Breast epithelium (tissue), 4 donors: ENCODE data around the gene CDK4. TPM values are rescaled to one million over a fixed set of nuclear protein-coding genes. Genes with fewer than 3 reads are reported as not detected.

Source experiments
- DNase-seq, 2 donors: peaks; one replicate each; pipeline ENCODE4 v3.0.0-alpha.2; 2019; ENCODE audit warnings: low spot score in 2 of 2
- H3K27ac ChIP-seq, 2 donors: fragments of 200-600 bp; sonication (generic) in 1 of 2; one replicate each; pipeline ENCODE4 v1.5.1; 2016 to 2019; ENCODE audit warnings: mild to moderate bottlenecking in 1 of 2
- H3K27me3 ChIP-seq, 2 donors: fragments of 200-600 bp; sonication (generic) in 1 of 2; one replicate each; pipeline versions ENCODE4 v1.5.1 to v1.6.0; 2017 to 2019; ENCODE audit warnings: control low read depth in 1 of 2, mild to moderate bottlenecking in 1 of 2
- H3K36me3 ChIP-seq: fragments of 200-600 bp; one replicate; pipeline ENCODE4 v1.5.1; 2019
- H3K4me1 ChIP-seq, 2 donors: fragments of 200-600 bp; sonication (generic); one replicate each; pipeline ENCODE4 v1.5.1; 2016 to 2019; ENCODE audit warnings: control low read depth in 1 of 2
- H3K4me3 ChIP-seq, 3 donors: fragments of 200-600 bp; sonication (generic); 1 replicate in 2 of 3; 2 replicates in 1 of 3; pipeline ENCODE4 v1.5.1; 2016 to 2019; ENCODE audit warnings: mild to moderate bottlenecking in 3 of 3, moderate library complexity in 2 of 3
- H3K9me3 ChIP-seq, 2 donors: fragments of 200-600 bp; sonication (generic) in 1 of 2; one replicate each; pipeline ENCODE4 v1.5.1; 2016 to 2019; ENCODE audit warnings: control low read depth in 1 of 2
- CTCF ChIP-seq, 3 donors: fragments of 450-650 bp; IDR thresholded peaks; one replicate each; pipeline ENCODE4 v1.5.1; 2016 to 2017; ENCODE audit warnings: antibody characterized with exemption in 3 of 3, mild to moderate bottlenecking in 3 of 3, moderate library complexity in 3 of 3
- POLR2A ChIP-seq: fragments of 450-650 bp; IDR thresholded peaks from one replicate; pipeline ENCODE4 v1.6.1; 2016; ENCODE audit warnings: antibody characterized with exemption, mild to moderate bottlenecking, moderate library complexity
- POLR2AphosphoS5 ChIP-seq, 3 donors: sonication (generic); formaldehyde crosslinking; IDR thresholded peaks; one replicate each; pipeline ENCODE4 v1.6.1; 2017; ENCODE audit warnings: antibody characterized with exemption in 3 of 3
- intact Hi-C: fragments of 100-400 bp; cut with DNase I; formaldehyde crosslinking; loops from one replicate; pipeline ENCODE4 v1.15.1; 2023; ENCODE audit warnings: low total_unique reads
- total RNA-seq, 3 donors: library from RNA; depleted of rRNA; stranded (reverse); fragments of >200 nt; gene quantifications; one replicate each; pipeline ENCODE4 v1.1.0, GENCODE V29; 2016

CDK4 gene
- total RNA-seq, 3 donors from 2014 or later, result 105 to 136 (median 109) TPM

GRCh38 chr12:57757771-57758170 is 5.7 kb upstream of the CDK4 start:
- DNase-seq, result no peak
- no peaks in the 10 kb centered on the region for H3K36me3 ChIP-seq
- no peak for TF ChIP-seq CTCF (IDR thresholded peaks at IDR 0.05)
- no peak for TF ChIP-seq POLR2A
- TF ChIP-seq POLR2AphosphoS5 (IDR thresholded peaks at IDR 0.05), result no peak
- no peaks in the 10 kb centered on the region for H3K9me3 ChIP-seq
- intact Hi-C loops, result no loop called here
- peaks cover 0 to 9% of the 10 kb centered on the region in 2 donors for H3K4me1 ChIP-seq
- H3K4me3 ChIP-seq, result no peak overlapping the region
- no peak overlapping the region for H3K27ac ChIP-seq
- H3K27me3 ChIP-seq, result no peaks in the 10 kb centered on the region

GRCh38 chr12:57756406-57757341 is 4.6 kb upstream of the CDK4 start:
- Histone ChIP-seq H3K4me1 (peaks cover 0 to 12% of the 10 kb centered on the region in 2 donors), H3K27me3 (no peaks in the 10 kb centered on the region), H3K36me3 (no peaks in the 10 kb centered on the region), H3K4me3 (peak overlapping the region; percentile 58 to 92 (median 84)), H3K9me3 (no peaks in the 10 kb centered on the region), H3K27ac (no peak overlapping the region)
- TF ChIP-seq CTCF (IDR thresholded peaks at IDR 0.05) (peak in 1 of 3 donors; percentile 26), POLR2A (no peak)
- intact Hi-C loops, result no loop called here
- no peak for DNase-seq

GRCh38 chr12:57755454-57756372 is 3.6 kb upstream of the CDK4 start:
- intact Hi-C loops, result no loop called here
- Histone ChIP-seq H3K4me3 (peak overlapping the region; percentile 58 to 92 (median 84)), H3K9me3 (no peaks in the 10 kb centered on the region), H3K4me1 (peaks cover 0 to 18% of the 10 kb centered on the region in 2 donors), H3K36me3 (no peaks in the 10 kb centered on the region), H3K27ac (peak overlapping the region; percentile 79 to 87), H3K27me3 (no peaks in the 10 kb centered on the region)
- TF ChIP-seq POLR2AphosphoS5 (IDR thresholded peaks at IDR 0.05), result no peak
- TF ChIP-seq POLR2A, result no peak
- DNase-seq, result no peak

- DNase-seq, result no peak
- intact Hi-C loops, result no loop called here
- Histone ChIP-seq H3K4me3 (peak overlapping the region; percentile 58 to 92 (median 84)), H3K27ac (peak overlapping the region; percentile 79 to 87), H3K36me3 (no peaks in the 10 kb centered on the region), H3K4me1 (peaks cover 0 to 18% of the 10 kb centered on the region in 2 donors), H3K9me3 (no peaks in the 10 kb centered on the region), H3K27me3 (no peaks in the 10 kb centered on the region)
- TF ChIP-seq POLR2A, result no peak
- TF ChIP-seq CTCF (IDR thresholded peaks at IDR 0.05), result no peak
- no peak for TF ChIP-seq POLR2AphosphoS5 (IDR thresholded peaks at IDR 0.05)
These were observed 3.0 kb upstream of the CDK4 start for GRCh38 chr12:57755194-57755453.

- Histone ChIP-seq H3K27ac (peak within 1 kb of the TSS; percentile 79 to 87), H3K36me3 (no peaks in the 10 kb centered on the region), H3K9me3 (no peaks in the 10 kb centered on the region), H3K4me3 (peak within 1 kb of the TSS; percentile 58 to 92 (median 84)), H3K27me3 (no peaks in the 10 kb centered on the region), H3K4me1 (peaks cover 0 to 18% of the 10 kb centered on the region in 2 donors)
- DNase-seq, result peak in 1 of 2 donors; percentile 65
- TF ChIP-seq POLR2A (no peak), POLR2AphosphoS5 (IDR thresholded peaks at IDR 0.05) (peak in 1 of 3 donors; percentile 18)
- intact Hi-C loops, result no loop called here
These were observed 2.5 kb upstream of the CDK4 start, which contains the start of gene MARCHF9 for GRCh38 chr12:57754411-57755193. MARCHF9 (plus strand) TSS chr12:57755103; CDS start chr12:57755529, 426 bp downstream.
